DOHH2 (cell line): Measurements from ENCODE around the gene FAT3.

ENCODE experiments used
- CTCF ChIP-seq: fragments of 200-600 bp; sonication (generic); IDR thresholded peaks from one replicate; pipeline ENCODE4 v1.5.1; 2014; ENCODE audit warnings: antibody characterized with exemption, mild to moderate bottlenecking, low read depth, low read length; ENCODE audit not compliant: poor library complexity, severe bottlenecking
- EZH2phosphoT487 ChIP-seq: fragments of 200-600 bp; sonication (generic); IDR thresholded peaks from 2 replicates; pipeline ENCODE4 v1.6.1; 2017; ENCODE audit warnings: borderline replicate concordance, mild to moderate bottlenecking, antibody characterized with exemption, low read length, moderate library complexity, mixed read lengths

GRCh38 chr11:92198268-92198667, 26.4 kb upstream of the FAT3 start:
- TF ChIP-seq CTCF, result no peak
- TF ChIP-seq EZH2phosphoT487, result no peak
